ENCODE data around the gene TSPAN5.
"Not testable (repeated sequence)": the region's sequence is repeated elsewhere in the genome, so short reads cannot be mapped to it uniquely, and the experiment has no call there.

The TSPAN5 gene

DNA sequence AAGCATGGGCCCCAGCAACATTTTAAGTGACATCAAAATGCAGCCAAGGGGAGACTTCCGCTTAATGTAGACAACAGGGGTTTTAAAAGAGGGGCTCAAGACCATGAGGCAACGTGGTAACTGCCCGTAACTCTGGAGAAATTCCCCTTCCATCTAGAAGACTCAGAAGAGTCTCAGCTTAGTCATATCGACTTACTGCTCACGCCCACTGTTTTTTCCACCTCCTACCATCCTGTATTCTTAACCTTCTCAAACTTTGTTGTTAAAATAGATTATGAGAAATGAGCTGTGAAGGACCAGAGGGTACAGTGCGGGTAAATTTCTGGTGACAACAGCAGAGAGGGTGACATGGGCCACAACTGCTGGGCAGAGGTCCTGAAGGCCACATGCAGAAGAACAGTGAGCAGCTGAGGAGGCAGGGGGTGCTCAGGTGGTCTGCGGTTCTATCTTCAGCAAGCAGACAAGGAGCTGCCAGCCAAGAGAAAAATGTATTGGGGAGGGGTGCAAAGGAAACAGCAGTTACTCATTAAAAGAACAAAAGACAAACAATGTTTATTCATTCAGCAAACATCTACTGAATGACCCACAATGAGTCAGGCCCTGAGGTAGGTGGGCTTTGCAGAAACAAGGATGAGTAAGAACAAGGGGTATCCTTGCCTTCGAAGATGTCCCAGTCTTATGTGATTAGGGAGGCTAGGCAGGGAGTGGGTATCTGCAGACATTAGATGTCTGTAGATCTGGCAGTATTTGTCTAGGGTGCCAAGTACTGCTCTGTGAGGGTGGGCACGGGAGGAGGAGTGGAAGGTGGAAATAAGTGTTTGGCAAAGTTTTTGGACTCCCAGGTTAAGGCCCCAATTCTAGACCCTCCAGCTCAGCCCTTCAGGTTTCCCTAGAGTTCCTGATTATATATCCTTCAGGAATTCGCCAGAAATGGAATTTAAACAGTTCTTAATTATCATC, 175.3 kb downstream of the TSPAN5 start:
- no peak for DNase-seq

DNA sequence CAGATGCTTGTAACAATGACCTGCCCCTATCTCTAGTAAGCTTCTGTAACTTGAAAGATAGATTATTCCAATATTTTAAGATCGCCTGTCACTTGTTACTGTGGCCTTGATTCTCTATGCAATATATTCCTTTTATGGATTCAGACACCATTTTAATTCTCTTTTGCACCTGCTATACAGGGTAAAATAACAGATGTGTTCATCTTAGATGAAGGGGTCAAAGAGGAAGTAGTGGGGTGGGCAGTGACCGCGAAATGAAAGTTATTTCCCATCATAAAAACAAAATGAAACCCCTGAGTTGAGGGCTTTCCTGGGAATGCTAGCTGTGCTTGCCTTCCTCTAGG, 175.9 kb downstream of the TSPAN5 start:
- no peak for DNase-seq

DNA sequence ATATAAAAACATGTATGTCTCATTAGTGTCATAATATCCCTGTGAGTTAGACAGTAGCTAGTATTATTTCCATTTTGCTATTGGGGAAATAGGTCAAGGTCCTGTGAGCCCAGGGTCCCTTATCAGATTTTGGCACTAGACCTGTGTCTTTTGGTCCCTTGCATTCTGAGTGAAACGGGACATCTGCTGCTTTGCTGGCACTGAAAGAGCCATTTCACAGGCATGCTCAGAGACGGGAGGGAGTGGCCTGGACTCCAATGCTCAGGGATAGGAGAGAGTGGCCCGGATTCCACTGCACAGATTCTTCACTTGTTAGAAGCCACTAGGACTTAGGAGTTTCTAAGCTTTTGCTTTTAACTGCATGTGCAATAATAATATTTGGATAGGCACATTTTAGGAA, 177.2 kb downstream of the TSPAN5 start:
- DNase-seq, result peak; percentile 57

DNA sequence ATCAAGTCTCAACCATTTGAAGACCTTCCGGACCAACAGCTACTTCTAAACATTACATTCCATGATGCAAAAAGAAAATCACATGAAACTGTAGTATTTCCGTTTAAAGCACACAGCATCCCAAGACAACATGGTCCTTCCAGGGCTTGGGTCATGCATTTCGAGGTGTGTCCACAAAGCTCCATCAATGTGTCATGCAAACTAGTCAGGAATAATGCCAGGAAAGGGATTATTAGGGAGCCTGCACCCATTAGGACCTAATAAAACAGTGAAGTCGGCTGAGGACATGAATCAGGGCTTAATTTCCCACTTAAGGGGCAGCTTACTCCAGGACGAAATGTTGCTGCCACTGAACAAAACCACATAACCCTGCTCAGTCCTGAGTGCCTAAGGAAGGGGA, 177.9 kb downstream of the TSPAN5 start:
- no peak for DNase-seq

DNA sequence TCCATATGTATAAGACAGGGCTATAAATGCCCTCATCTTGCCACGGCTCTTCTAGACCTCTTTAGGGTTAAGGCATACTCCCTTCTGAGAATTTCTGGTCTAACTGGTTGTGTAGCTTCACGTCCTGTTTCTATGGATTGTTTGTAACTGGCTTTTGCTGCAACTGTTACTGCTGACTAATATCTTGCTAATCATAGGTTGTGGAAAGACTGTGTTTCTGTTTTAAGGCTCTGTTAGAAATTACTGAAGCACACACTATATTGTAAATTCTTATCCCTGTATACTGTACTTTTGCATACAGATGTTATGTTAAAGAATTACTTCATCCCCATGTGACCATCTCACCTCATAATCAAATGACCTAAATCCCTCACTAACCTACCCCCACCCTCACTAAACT, 178.8 kb downstream of the TSPAN5 start:
- not testable (repeated sequence) for DNase-seq

DNA sequence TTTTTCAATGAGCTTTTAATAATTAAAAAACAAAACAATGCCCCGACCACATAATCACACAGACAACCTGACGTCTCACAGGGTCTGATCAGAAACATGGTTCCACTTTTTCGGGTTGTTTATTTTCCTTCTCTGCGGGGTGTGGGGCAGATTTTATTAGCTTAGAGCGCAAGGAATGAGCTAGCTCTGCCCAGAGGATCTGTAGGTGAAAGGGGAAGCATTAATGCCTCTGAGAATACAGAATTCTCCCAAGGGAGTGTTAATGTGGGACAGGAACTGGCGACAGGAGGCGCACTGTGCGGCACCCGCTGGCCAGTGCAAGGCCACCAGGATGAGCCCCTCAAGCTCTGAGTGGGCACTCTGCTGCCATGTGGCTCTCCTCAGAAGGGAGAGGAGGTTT, 181.5 kb downstream of the TSPAN5 start:
- no peak for DNase-seq

DNA sequence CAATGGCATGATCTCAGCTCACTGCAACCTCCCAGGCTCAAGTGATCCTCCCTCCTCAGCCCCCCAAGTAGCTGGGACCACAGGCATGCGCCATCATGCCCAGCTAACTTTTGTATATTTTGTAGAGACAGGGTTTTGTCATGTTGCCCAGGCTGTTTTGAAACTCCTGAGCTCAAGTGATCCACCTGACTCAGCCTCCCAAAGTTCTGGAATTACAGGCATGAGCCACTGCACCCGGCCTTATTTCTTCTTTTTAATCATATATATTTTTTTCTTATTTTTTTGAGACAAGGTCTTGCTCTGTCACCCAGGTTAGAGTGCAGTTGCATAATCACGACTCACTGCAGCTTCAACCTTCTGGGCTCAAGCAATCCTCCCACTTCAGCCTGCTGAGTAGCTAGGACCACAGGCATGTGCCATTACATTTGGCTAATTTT, 184.0 kb downstream of the TSPAN5 start:
- DNase-seq, result no peak

DNA sequence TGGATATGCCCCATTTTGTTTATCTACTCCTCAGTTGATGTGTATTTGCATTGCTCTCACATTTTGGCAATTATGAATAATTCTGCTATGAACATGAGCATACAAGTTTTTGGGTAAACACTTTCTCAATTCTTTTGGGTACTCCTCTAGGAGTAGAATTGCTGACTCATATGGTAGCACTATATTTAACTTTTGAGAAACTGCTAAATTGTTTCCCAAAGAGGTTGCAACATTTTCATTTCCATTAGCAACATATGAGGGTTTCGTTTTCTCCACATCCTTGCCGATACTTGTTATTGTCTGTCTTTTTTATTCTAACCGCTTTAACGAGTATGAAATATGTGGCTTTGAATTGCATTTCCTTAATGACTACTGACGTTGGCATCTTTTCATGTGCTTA, 185.4 kb downstream of the TSPAN5 start:
- no peak for DNase-seq

DNA sequence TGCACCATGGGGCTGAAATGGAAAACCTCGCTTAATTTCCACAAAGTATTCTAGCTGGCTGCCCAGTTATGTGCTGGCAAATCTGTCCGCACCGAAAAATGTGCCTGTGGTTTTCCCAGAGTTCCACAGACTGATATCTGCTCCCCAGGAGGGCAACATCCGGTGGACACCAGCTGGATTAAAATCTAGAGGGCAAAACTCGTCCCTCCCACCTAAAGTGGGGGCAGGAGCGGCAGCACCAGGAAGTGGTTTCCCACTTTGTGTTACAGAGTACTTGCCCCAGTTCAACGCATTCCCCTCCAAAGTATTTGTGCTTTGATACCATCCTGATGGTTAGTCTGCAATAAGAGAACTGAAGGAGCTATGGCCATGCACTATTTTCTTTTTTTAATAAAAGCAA, 187.6 kb downstream of the TSPAN5 start:
- DNase-seq, result no peak

DNA sequence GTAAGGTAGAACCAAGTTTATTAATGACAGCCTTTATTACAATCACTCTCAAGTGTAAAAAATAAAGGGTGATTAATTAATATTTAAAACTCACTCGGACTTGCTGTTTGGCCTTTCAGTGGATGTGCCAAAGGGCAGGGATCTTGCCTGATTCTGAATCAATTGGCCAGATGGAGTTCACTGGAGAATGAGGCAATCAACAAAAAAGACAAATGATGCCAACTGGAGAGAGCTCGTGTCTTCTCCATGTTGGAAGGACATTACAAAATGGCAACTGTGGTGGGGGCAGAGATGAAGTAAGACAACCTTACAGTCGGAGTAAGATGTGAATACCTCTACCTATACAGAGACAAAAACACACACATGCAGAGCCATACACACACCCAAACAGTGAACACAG, 188.0 kb downstream of the TSPAN5 start:
- no peak for DNase-seq

DNA sequence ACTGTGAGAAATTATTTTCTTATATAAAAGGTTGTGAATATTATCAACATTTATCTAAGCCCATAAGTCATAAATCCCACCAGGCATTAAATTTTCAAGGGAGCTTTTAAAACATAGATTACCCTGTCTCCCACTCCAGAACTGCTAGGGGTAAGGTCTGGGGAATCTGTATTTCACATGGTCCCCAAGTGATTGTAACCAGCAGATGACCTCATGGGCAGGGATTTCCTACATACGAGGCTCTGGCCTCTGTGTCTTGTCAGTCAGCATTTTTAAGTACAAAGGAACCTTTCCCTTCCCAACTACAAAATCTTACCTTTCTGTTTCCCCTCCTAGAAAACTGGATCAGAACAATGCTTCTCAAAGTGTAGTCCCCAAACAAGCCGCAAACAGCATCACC, 188.6 kb downstream of the TSPAN5 start:
- DNase-seq, result no peak

DNA sequence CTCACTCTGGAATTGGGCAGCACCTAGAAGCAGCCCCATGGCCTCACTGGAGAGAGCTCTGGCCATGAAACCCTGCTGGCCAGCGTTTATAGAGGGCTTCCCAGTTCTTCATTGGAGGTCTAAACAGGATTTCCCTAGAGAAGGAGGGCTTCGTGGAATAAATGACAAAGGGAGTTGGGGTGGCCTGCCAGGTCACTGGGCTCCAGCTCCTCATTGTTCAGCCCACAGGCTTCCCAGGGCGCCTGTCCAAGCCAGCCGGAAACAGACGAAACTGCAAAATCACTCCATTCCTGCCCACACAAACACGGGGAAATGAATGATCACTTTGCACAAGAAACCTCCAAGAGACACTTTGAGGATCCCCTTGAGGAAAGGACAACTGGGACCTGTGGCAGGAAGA, 189.7 kb downstream of the TSPAN5 start:
- peak; percentile 47 for DNase-seq

DNA sequence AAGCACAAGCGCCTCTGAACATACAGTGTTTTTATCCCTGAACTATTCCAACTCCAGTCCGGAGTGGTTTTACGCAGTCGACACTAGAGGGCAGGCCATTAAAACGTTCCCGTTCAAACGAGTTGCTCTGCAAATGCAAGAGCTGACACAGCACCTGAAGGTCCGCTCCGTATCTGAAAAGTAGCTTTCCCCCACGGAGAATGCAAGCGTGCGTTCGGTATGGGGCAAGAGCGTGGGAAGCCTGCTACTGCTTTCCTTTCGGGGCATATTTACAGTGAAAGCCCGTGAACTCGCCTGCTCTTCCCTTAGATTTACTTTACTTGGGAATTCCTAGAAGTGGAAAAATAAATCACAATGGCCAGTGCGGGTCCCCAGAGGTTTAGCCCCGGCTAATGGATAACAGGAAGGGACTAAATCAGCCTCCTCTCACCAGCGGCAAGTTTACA, 190.8 kb downstream of the TSPAN5 start:
- DNase-seq, result peak; percentile 87

DNA sequence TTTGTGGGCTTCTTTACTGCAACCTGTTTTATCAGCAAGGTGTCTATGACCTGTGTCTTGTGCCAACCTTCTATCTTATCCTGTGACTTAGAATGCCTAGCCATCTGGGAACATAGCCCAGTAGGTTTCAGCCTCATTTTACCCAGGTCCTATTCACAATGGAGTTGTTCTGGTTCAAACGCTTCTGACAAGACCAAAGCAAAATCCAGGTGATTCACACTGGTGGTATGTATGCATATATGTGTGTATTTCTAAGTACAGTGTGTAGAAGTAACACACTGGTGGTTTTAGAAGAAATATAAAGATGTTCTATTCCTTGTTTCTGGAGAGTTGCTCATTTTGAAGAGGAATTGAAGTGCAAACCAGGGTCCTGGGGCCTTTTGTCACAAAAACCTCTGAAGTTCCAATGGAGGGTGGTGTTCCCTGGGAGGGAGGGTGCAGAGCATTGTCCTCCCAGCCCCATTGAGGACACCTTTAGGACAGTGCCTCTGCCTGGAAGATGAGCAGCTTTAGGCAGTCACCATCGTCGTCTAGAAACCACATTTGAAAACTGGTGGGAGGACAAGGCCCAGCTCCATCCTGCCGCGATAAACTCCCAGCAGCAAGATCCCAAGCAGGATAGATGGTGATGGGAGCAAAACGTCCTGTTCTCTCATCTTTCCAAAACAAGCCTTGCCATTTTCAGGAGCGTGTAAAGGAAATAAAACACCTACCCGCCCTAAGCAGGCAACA, 191.4 kb downstream of the TSPAN5 start:
- no peak for DNase-seq

DNA sequence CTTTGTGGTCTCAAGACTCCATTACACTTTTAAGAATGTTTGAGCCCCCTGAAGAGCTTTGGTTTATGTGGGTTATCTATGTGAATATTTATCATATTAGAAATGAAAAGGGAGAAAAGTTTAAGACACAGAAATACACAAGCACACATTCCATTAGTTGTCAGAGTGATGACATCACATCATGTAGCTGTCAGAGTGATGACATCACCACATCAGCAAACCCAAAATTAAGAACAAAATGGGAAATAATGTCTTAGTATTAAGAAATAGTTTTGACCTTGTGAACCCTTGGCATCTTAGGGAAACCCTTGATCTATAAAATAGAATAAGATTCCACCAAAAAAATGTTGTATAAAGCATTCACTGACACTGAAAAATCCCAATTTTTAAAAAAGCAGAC, 195.9 kb downstream of the TSPAN5 start:
- DNase-seq, result no peak

DNA sequence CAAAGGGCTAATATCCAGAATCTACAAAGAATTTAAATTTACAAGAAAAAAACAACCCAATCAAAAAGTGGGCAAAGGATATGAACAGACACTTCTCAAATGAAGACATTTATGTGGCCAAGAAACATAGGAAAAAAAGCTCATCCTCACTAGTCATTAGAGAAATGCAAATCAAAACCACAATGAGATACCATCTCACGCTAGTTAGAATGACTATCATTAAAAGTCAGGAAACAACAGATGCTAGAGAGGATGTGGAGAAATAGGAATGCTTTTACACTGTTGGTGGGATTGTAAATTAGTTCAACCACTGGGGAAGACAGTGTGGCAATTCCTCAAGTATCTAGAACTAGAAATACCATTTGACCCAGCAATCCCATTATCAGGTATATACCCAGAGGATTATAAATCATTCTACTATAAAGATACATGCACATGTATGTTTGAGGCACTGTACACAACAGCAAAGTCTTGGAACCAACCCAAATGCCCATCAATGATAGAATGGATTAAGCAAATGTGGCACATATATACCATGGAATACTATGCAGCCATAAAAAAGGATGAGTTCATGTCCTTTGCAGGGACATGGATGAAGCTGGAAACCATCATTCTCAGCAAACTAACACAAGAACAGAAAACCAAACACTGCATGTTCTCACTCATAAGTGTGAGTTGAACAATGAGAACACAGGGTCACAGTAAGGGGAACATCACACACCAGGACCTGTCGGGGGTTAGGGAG, 197.1 kb downstream of the TSPAN5 start:
- not testable (repeated sequence) for DNase-seq

DNA sequence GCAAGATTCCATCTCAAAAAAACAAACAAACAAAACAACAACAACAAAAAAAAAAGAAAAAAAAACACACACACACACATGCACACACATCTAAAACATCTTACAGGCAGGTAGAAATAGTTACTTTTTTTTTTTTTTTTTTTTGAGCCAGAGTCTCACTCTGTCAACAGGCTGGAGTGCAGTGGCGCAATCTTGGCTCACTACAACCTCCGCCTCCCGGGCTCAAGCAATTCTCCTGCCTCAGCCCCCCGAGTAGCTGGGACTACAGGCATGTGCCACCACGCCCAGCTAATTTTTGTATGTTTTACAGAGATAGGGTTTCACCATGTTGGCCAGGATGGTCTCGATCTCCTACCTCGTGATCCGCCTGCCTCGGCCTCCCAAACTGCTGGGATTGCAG, 201.0 kb downstream of the TSPAN5 start:
- not testable (repeated sequence) for DNase-seq

DNA sequence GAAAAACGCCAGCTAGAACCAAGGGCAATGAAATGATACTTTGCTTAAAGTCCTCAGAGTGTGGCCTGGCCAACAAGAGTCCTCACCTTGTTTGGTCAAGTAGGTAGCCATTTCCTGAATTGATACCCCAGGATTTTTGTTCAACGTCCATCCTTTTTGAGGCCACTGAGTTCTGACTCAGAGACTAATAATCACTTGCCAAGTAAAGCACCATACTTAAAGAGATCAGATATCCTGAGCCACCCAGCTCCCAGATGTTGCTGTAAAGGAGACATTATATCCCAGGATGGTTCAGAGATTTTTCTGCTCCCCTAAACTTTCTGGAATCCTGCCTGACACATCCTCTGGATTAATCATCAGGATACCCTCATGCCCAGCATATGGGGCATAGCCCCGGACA, 206.3 kb downstream of the TSPAN5 start:
- DNase-seq, result no peak

DNA sequence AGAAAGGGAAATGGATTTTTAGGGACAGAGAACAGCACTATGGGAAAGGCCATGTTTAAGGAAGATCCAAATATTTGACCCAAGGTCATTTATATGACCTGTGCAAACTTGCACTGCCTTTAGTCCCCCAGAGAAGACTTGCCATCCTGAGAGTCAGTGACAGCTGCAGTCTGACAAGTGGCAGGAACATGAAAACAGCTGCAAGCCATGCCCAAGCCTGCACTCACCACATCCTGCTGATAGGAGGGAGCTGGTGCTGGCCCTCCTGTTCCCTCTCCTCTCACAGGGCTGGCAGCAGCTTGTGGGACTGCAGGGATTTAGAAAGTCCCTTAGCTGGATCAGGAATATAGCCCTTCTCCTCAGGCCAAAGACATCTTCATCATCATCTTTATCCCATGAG, 209.5 kb downstream of the TSPAN5 start:
- DNase-seq, result no peak

DNA sequence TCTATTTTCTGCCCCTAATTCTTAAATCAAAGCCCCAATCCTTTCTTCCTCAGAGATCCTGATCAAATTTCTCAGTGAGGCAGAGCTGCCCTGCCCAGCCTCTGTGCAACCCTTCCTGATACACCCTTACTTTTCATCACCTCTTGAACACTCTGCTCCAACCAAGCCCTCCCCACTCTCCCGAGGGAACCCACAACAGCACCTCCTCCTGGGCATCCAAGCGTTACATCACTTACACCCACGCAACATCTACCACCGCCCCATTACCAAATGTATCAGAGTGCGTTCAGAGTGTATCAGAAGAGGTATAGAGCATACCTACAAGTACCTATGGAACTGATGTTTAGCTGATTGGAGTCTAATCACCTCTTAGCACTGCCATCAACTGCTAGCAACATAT, 210.8 kb downstream of the TSPAN5 start:
- no peak for DNase-seq

DNA sequence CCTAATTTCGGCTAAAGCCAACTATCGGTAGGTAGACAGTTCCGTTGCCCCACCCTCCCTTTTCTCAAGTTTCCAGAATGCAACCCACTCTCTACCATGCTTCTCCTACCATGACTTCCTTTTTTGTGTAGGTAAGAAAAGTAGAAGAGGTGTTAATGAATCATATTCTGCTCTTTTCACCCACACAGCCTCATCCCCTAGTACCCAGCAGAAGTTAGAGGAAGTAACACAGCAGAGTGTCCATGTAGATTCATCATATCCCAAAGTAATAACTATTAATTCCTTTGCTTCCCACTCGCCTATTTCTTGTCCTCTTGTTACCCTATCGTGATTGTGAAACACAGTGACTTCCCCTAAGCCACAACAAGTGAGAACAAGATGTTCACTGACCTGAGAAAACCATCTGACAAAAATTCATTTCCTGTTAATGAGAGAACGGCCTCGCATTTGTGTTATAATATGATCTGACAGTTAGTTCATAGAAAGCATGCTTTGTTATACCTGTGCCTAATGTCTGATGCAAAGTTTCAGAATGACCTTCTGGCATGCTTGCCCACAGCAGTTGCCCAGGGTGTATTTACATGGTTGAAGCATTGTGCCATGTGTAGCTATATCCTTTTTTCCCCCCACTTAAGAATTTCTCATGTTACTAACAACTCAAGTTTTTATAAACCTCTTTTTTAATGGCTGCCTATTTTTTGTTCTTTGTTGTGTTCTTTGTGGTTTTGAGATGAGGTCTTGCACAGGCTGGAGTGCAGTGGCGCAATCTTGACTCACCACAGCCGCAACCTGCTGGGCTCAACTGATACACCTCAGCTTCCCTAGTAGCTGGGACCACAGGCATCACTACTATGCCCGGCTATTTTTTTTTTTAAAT, 211.7 kb downstream of the TSPAN5 start:
- no peak for DNase-seq

DNA sequence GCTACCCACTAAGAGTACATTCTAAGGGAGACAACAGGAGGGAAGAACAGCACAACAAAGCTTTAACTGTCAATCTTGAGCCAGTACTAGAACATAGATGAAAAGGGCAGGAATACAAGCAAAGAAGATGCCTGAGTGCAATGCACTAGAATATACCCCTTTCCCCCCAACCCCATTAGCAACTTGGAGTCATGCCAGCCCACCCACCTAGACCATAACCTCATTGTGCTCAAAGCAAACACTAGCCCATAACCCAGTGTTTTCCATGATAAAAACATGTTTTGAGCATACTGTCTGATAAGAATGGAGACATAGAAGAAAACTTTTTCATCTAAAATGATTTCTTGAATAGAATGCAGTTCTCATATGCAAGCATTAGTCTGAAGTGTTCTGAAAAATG, 214.0 kb downstream of the TSPAN5 start:
- no peak for DNase-seq

All from midbrain (tissue), 1 donor.